ENCODE results near the gene OOSP4B. TPM values are rescaled to one million over a fixed set of nuclear protein-coding genes. Genes with fewer than 3 reads are reported as not detected.

Gene OOSP4B
- total RNA-seq, 4 donors from 2014 or later: not detected

- DNase-seq: no peak
- intact Hi-C loops (cut with DNase I; ENCODE audit: low total_unique reads): no loop called here
- Histone ChIP-seq H3K36me3 (no peaks in the 10 kb centered on the region), H3K27ac (no peak overlapping the region), H3K27me3 (no peaks in the 10 kb centered on the region), H3K9me3 (no peaks in the 10 kb centered on the region), H3K4me1 (no peaks in the 10 kb centered on the region), H3K4me3 (no peak overlapping the region)
- TF ChIP-seq, protein P1, sequence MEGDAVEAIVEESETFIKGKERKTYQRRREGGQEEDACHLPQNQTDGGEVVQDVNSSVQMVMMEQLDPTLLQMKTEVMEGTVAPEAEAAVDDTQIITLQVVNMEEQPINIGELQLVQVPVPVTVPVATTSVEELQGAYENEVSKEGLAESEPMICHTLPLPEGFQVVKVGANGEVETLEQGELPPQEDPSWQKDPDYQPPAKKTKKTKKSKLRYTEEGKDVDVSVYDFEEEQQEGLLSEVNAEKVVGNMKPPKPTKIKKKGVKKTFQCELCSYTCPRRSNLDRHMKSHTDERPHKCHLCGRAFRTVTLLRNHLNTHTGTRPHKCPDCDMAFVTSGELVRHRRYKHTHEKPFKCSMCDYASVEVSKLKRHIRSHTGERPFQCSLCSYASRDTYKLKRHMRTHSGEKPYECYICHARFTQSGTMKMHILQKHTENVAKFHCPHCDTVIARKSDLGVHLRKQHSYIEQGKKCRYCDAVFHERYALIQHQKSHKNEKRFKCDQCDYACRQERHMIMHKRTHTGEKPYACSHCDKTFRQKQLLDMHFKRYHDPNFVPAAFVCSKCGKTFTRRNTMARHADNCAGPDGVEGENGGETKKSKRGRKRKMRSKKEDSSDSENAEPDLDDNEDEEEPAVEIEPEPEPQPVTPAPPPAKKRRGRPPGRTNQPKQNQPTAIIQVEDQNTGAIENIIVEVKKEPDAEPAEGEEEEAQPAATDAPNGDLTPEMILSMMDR (IDR thresholded peaks at IDR 0.05): no peak
- no peak for TF ChIP-seq POLR2A (IDR thresholded peaks at IDR 0.05)
Measured at GRCh38 chr11:59983212-59983611, 33.8 kb upstream of the OOSP4B start.

DNA sequence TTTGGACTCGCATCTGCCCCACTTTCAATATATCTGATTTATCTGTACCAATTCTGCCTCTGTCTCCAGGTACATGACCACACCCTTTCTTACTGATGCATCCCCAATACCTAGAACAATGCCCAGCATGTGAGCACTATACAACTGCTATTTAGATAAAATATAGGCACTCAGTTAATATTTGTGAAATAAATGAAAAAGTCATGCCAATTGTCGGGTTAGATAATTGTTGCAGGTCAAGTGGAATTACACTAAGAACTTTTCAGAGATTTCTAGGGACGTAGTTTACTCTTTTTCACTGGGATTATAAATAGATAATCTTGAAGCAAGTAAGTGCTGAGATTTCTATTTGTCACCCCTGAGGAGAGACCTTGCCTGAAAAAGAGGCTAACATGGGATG lies 32.6 kb upstream of the OOSP4B start:
- H3K36me3 ChIP-seq: no peaks in the 10 kb centered on the region
- no peak for DNase-seq
- no peaks in the 10 kb centered on the region for H3K27me3 ChIP-seq
- no peak overlapping the region for H3K27ac ChIP-seq
- H3K4me1 ChIP-seq: no peaks in the 10 kb centered on the region
- TF ChIP-seq POLR2A (IDR thresholded peaks at IDR 0.05): no peak
- TF ChIP-seq, protein P1 (IDR thresholded peaks at IDR 0.05): no peak
- intact Hi-C loops (cut with DNase I; ENCODE audit: low total_unique reads): no loop called here
- H3K9me3 ChIP-seq: no peaks in the 10 kb centered on the region
- H3K4me3 ChIP-seq: no peak overlapping the region

- Histone ChIP-seq H3K27me3 (no peaks in the 10 kb centered on the region), H3K4me1 (no peaks in the 10 kb centered on the region), H3K27ac (no peak overlapping the region), H3K9me3 (no peaks in the 10 kb centered on the region), H3K4me3 (no peak overlapping the region), H3K36me3 (no peaks in the 10 kb centered on the region)
- TF ChIP-seq, protein P1 (IDR thresholded peaks at IDR 0.05): no peak
- no peak for TF ChIP-seq POLR2A (IDR thresholded peaks at IDR 0.05)
- intact Hi-C loops (cut with DNase I; ENCODE audit: low total_unique reads): no loop called here
- no peak for DNase-seq
Measured at GRCh38 chr11:59990421-59990820, 26.6 kb upstream of the OOSP4B start.

DNA sequence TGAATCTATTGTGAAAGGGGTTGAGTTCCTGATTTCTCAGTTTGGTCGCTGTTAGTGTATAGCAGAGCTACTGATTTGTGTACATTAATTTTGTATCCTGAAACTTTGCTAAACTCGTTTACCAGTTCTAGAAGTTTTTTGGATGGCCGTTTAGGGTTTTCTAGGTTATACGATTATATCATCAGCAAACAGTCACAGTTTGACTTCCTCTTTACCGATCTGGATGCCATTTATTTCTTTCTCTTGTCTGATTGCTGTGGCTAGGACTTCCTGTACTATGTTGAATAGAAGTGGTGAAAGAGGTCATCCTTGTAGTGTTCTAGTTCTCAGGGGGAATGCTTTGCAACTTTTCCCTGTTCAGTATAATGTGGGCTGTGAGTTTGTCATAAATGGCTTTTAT lies 24.6 kb upstream of the OOSP4B start:
- Histone ChIP-seq H3K4me1 (no peaks in the 10 kb centered on the region), H3K9me3 (no peaks in the 10 kb centered on the region), H3K4me3 (no peak overlapping the region), H3K27ac (no peak overlapping the region), H3K27me3 (no peaks in the 10 kb centered on the region), H3K36me3 (no peaks in the 10 kb centered on the region)
- TF ChIP-seq, protein P1 (IDR thresholded peaks at IDR 0.05): no peak
- no peak for TF ChIP-seq POLR2A (IDR thresholded peaks at IDR 0.05)
- intact Hi-C loops (cut with DNase I; ENCODE audit: low total_unique reads): no loop called here
- DNase-seq: no peak

GRCh38 chr11:59997800-59998199 lies 19.2 kb upstream of the OOSP4B start:
- no peak for DNase-seq
- Histone ChIP-seq H3K4me1 (no peaks in the 10 kb centered on the region), H3K27ac (no peak overlapping the region), H3K4me3 (no peak overlapping the region), H3K27me3 (no peaks in the 10 kb centered on the region), H3K36me3 (no peaks in the 10 kb centered on the region), H3K9me3 (no peaks in the 10 kb centered on the region)
- TF ChIP-seq, protein P1 (IDR thresholded peaks at IDR 0.05): no peak
- no peak for TF ChIP-seq POLR2A (IDR thresholded peaks at IDR 0.05)
- intact Hi-C loops (cut with DNase I; ENCODE audit: low total_unique reads): no loop called here
